ENCODE data around the gene VIPR2. TPM values are rescaled to one million over a fixed set of nuclear protein-coding genes. Genes with fewer than 3 reads are reported as not detected.

The VIPR2 gene
- polyA plus RNA-seq, 3 donors: not detected

GRCh38 chr7:159064121-159064815 lies 80.4 kb downstream of the VIPR2 start:
- Histone ChIP-seq H2AFZ (ENCODE audit: insufficient read depth, low read depth, low read length, poor library complexity, severe bottlenecking) (no peak overlapping the region), H3K79me2 (ENCODE audit: insufficient read depth, low read length) (no peaks in the 10 kb centered on the region), H3K4me1 (ENCODE audit: control insufficient read depth in 1 of 2, insufficient read depth in 2 of 2, low read length in 2 of 2) (no peaks in the 10 kb centered on the region), H3K27ac (ENCODE audit: low read depth in 1 of 2, low read length in 2 of 2) (no peak overlapping the region), H3K27me3 (ENCODE audit: control insufficient read depth in 2 of 2, insufficient read depth in 2 of 2, low read length in 2 of 2) (peaks cover 0 to 4% of the 10 kb centered on the region in 2 donors), H4K20me1 (ENCODE audit: insufficient read depth, low read length) (no peaks in the 10 kb centered on the region), H3K9me3 (replicated peaks in 1 of 2; ENCODE audit: control insufficient read depth in 1 of 2, insufficient read depth in 1 of 2, low read length in 2 of 2) (peaks cover 5 to 22% of the 10 kb centered on the region in 2 donors), H3K9ac (ENCODE audit: insufficient read depth, low read length, poor library complexity, severe bottlenecking) (no peak overlapping the region), H3K4me3 (replicated peaks in 1 of 3; ENCODE audit: low read depth in 2 of 3, low read length in 3 of 3) (no peak overlapping the region), H3K36me3 (replicated peaks in 1 of 2; ENCODE audit: control insufficient read depth in 1 of 2, insufficient read depth in 2 of 2, low read length in 2 of 2) (no peaks in the 10 kb centered on the region), H3K4me2 (replicated peaks; ENCODE audit: extremely low read depth, low read length, poor library complexity, severe bottlenecking) (no peak overlapping the region)
- 97% methylated on average over 47 of the region's 48 CpGs for WGBS (ENCODE audit: insufficient coverage)
- no peaks in the 10 kb centered on the region for H3K36me3 Mint-ChIP-seq
- intact Hi-C loops (cut with micrococcal nuclease): no loop called here
- no peak overlapping the region for H3K4me3 Mint-ChIP-seq
- H3K27ac Mint-ChIP-seq: no peak overlapping the region
- peaks cover 2 to 4% (median 2%) of the 10 kb centered on the region in 3 donors for H3K27me3 Mint-ChIP-seq (ENCODE audit: low read depth in 3 of 3)
- no peak for DNase-seq
- H3K9me3 Mint-ChIP-seq: peaks cover 0 to 21% (median 16%) of the 10 kb centered on the region in 7 donors
- H3K4me1 Mint-ChIP-seq: no peaks in the 10 kb centered on the region
- no peak for TF ChIP-seq CTCF (IDR thresholded peaks at IDR 0.05)

- Mint-ChIP-seq H3K4me3 (no peak overlapping the region), H3K27me3 (ENCODE audit: low read depth in 3 of 3) (peaks cover 0 to 4% (median 2%) of the 10 kb centered on the region in 3 donors), H3K27ac (no peak overlapping the region), H3K4me1 (no peaks in the 10 kb centered on the region), H3K36me3 (no peaks in the 10 kb centered on the region), H3K9me3 (peaks cover 0 to 21% (median 16%) of the 10 kb centered on the region in 7 donors)
- H3K9ac ChIP-seq (ENCODE audit: insufficient read depth, low read length, poor library complexity, severe bottlenecking): no peak overlapping the region
- no peaks in the 10 kb centered on the region for H3K4me1 ChIP-seq (ENCODE audit: control insufficient read depth in 1 of 2, insufficient read depth in 2 of 2, low read length in 2 of 2)
- DNase-seq: no peak
- H2AFZ ChIP-seq (ENCODE audit: insufficient read depth, low read depth, low read length, poor library complexity, severe bottlenecking): no peak overlapping the region
- 96% methylated on average over 39 of the region's 56 CpGs for WGBS (ENCODE audit: insufficient coverage)
- H4K20me1 ChIP-seq (ENCODE audit: insufficient read depth, low read length): no peaks in the 10 kb centered on the region
- H3K36me3 ChIP-seq (replicated peaks in 1 of 2; ENCODE audit: control insufficient read depth in 1 of 2, insufficient read depth in 2 of 2, low read length in 2 of 2): no peaks in the 10 kb centered on the region
- TF ChIP-seq CTCF (IDR thresholded peaks at IDR 0.05): no peak
- H3K27ac ChIP-seq (ENCODE audit: low read depth in 1 of 2, low read length in 2 of 2): no peak overlapping the region
- no peak overlapping the region for H3K4me2 ChIP-seq (replicated peaks; ENCODE audit: extremely low read depth, low read length, poor library complexity, severe bottlenecking)
- intact Hi-C loops (cut with micrococcal nuclease): no loop called here
- peaks cover 0 to 4% of the 10 kb centered on the region in 2 donors for H3K27me3 ChIP-seq (ENCODE audit: control insufficient read depth in 2 of 2, insufficient read depth in 2 of 2, low read length in 2 of 2)
- no peak overlapping the region for H3K4me3 ChIP-seq (replicated peaks in 1 of 3; ENCODE audit: low read depth in 2 of 3, low read length in 3 of 3)
- H3K9me3 ChIP-seq (replicated peaks in 1 of 2; ENCODE audit: control insufficient read depth in 1 of 2, insufficient read depth in 1 of 2, low read length in 2 of 2): peaks cover 5 to 22% of the 10 kb centered on the region in 2 donors
- no peaks in the 10 kb centered on the region for H3K79me2 ChIP-seq (ENCODE audit: insufficient read depth, low read length)
Observed at GRCh38 chr7:159063046-159063840, 81.4 kb downstream of the VIPR2 start.

Measured in CD14-positive monocyte (primary cell).